GM23338 (cell line): ENCODE data around the gene SLC16A12. TPM values are rescaled to one million over a fixed set of nuclear protein-coding genes. Genes with fewer than 3 reads are reported as not detected.
"Not testable (repeated sequence)": the region's sequence is repeated elsewhere in the genome, so short reads cannot be mapped to it uniquely, and the experiment has no call there.

ENCODE experiments used
- ATAC-seq: fragments of 200-7000 bp; cut with Tn5 transposase; 3 replicates; pipeline ENCODE4 v1.9.1; 2020
- DNase-seq: peaks from one replicate; pipeline ENCODE4 v3.0.0-alpha.2; 2015; ENCODE audit warnings: low spot score
- H2AFZ ChIP-seq: fragments of 200-600 bp; sonication (generic); 2 replicates; pipeline ENCODE4 v1.8.0; 2016; ENCODE audit warnings: antibody characterized with exemption, mild to moderate bottlenecking, moderate library complexity
- H3F3A ChIP-seq: fragments of 200-600 bp; sonication (generic); replicated peaks from 2 replicates; pipeline ENCODE4 v1.8.0; 2017; ENCODE audit warnings: antibody characterized with exemption, mixed run types, low read depth
- H3K27ac ChIP-seq: fragments of 200-600 bp; sonication (generic); 2 replicates; pipeline ENCODE4 v1.6.1; 2016; ENCODE audit warnings: low read depth
- H3K27me3 ChIP-seq: fragments of 200-600 bp; sonication (generic); 2 replicates; pipeline ENCODE4 v1.8.0; 2016; ENCODE audit warnings: mild to moderate bottlenecking, mixed run types, moderate library complexity; ENCODE audit not compliant: insufficient read depth
- H3K36me3 ChIP-seq: fragments of 200-600 bp; sonication (generic); 2 replicates; pipeline ENCODE4 v1.8.0; 2016; ENCODE audit warnings: mild to moderate bottlenecking; ENCODE audit not compliant: insufficient read depth
- H3K4me1 ChIP-seq: fragments of 200-600 bp; sonication (generic); 2 replicates; pipeline ENCODE4 v1.8.0; 2016; ENCODE audit warnings: mild to moderate bottlenecking, moderate library complexity; ENCODE audit not compliant: insufficient read depth
- H3K4me2 ChIP-seq: fragments of 200-600 bp; sonication (generic); 2 replicates; pipeline ENCODE4 v1.7.1; 2017; ENCODE audit warnings: mixed run types
- H3K4me3 ChIP-seq: fragments of 200-600 bp; sonication (generic); 2 replicates; pipeline ENCODE4 v1.6.1; 2016; ENCODE audit warnings: mixed run types
- H3K79me2 ChIP-seq: fragments of 200-600 bp; sonication (generic); replicated peaks from 2 replicates; pipeline ENCODE4 v1.8.0; 2017; ENCODE audit warnings: mild to moderate bottlenecking; ENCODE audit not compliant: insufficient read depth
- H3K9me2 ChIP-seq: fragments of 200-600 bp; sonication (generic); 2 replicates; pipeline ENCODE4 v1.8.0; 2017; ENCODE audit not compliant: insufficient read depth
- H4K20me1 ChIP-seq: fragments of 200-600 bp; sonication (generic); replicated peaks from 2 replicates; pipeline ENCODE4 v1.8.0; 2017; ENCODE audit warnings: mild to moderate bottlenecking; ENCODE audit not compliant: insufficient read depth
- H3K27ac Mint-ChIP-seq: 2 replicates; pipeline ENCODE4 v1.8.0; 2020; ENCODE audit warnings: inconsistent platforms, mild to moderate bottlenecking, moderate library complexity, mixed read lengths
- H3K27me3 Mint-ChIP-seq: 3 replicates; pipeline ENCODE4 v1.8.0; 2022; ENCODE audit warnings: low read depth, mild to moderate bottlenecking, moderate library complexity, mixed read lengths, inconsistent platforms; ENCODE audit not compliant: insufficient read depth, poor library complexity
- H3K36me3 Mint-ChIP-seq: 3 replicates; pipeline ENCODE4 v1.8.0; 2021; ENCODE audit warnings: low read depth, mild to moderate bottlenecking, inconsistent platforms, moderate library complexity, mixed read lengths
- H3K4me1 Mint-ChIP-seq: 3 replicates; pipeline ENCODE4 v1.8.0; 2020; ENCODE audit warnings: mild to moderate bottlenecking, inconsistent platforms, mixed read lengths
- H3K4me3 Mint-ChIP-seq: 3 replicates; pipeline ENCODE4 v1.8.0; 2021; ENCODE audit warnings: moderate library complexity, mild to moderate bottlenecking, inconsistent platforms, mixed read lengths
- H3K9me3 Mint-ChIP-seq: 3 replicates; pipeline ENCODE4 v1.8.0; 2020; ENCODE audit warnings: moderate library complexity, mild to moderate bottlenecking, inconsistent platforms, mixed read lengths
- EZH2 ChIP-seq: fragments of 200-600 bp; sonication (generic); IDR thresholded peaks from one replicate; pipeline ENCODE4 v1.8.0; 2017; ENCODE audit warnings: antibody characterized with exemption, mild to moderate bottlenecking, low read depth; ENCODE audit not compliant: unreplicated experiment
- EZH2phosphoT487 ChIP-seq: fragments of 200-600 bp; sonication (generic); IDR thresholded peaks from one replicate; pipeline ENCODE4 v1.8.1; 2018; ENCODE audit warnings: antibody characterized with exemption; ENCODE audit not compliant: unreplicated experiment
- JUNB ChIP-seq: IDR thresholded peaks from one replicate; pipeline ENCODE4 v1.6.1; 2016; ENCODE audit warnings: antibody characterized with exemption; ENCODE audit not compliant: unreplicated experiment
- NANOG ChIP-seq: IDR thresholded peaks from 2 replicates; pipeline ENCODE4 v1.6.1; 2016; ENCODE audit warnings: antibody characterized with exemption, borderline replicate concordance
- POLR2AphosphoS5 ChIP-seq: IDR thresholded peaks from 2 replicates; pipeline ENCODE4 v1.6.1; 2016; ENCODE audit warnings: antibody characterized with exemption, low read depth
- REST ChIP-seq: IDR thresholded peaks from one replicate; pipeline ENCODE4 v1.6.1; 2018; ENCODE audit warnings: antibody characterized with exemption; ENCODE audit not compliant: unreplicated experiment
- ZNF114 ChIP-seq: fragments of 250-450 bp; sonication (Bioruptor Pico); IDR thresholded peaks from 2 replicates; pipeline ENCODE4 v1.5.0; 2020; ENCODE audit warnings: mild to moderate bottlenecking, moderate library complexity
- ZNF331 ChIP-seq: fragments of 250-450 bp; sonication (Bioruptor Pico); IDR thresholded peaks from 2 replicates; pipeline ENCODE4 v1.5.0; 2020; ENCODE audit warnings: low read depth, mild to moderate bottlenecking, moderate library complexity
- polyA plus RNA-seq: library from polyadenylated mRNA; unstranded; fragments of >200 nt; fragmentation: Nextera tagmentation; extraction: Ambion mirVana; gene quantifications from 2 replicates; pipeline ENCODE4 v1.2.1, GENCODE V29; 2016
- total RNA-seq: library from RNA; depleted of rRNA; stranded (reverse); fragments of >200 nt; shearing (Covaris generic); gene quantifications from 2 replicates; pipeline ENCODE4 v1.2.3, GENCODE V29; 2014

Gene SLC16A12
- total and polyA plus RNA-seq, 2 experiments from 2014 or later = 0.84 to 2.0 TPM

GRCh38 chr10:89547853-89548513 lies 12.6 kb upstream of the SLC16A12 start:
- H3K27me3 ChIP-seq = no peaks in the 10 kb centered on the region
- H3K9me3 Mint-ChIP-seq = peaks cover 10% of the 10 kb centered on the region; the same call in 2 of the 3 replicates
- H4K20me1 ChIP-seq = no peaks in the 10 kb centered on the region
- H2AFZ ChIP-seq = peak overlapping the region; percentile 14; the same call in 1 of the 2 replicates
- H3F3A ChIP-seq = no peaks in the 10 kb centered on the region
- H3K9me2 ChIP-seq = 0 out of 2 replicates have a peak, but pooled peaks cover 3% of the 10 kb centered on the region
- peaks cover 6% of the 10 kb centered on the region for H3K27me3 Mint-ChIP-seq
- no peak for ATAC-seq
- no peak for TF ChIP-seq REST
- no peak for TF ChIP-seq EZH2
- TF ChIP-seq JUNB = no peak
- no peak for TF ChIP-seq ZNF114 (CRISPR knock-in tag)
- TF ChIP-seq EZH2phosphoT487 = no peak
- no peak for TF ChIP-seq NANOG
- no peak for TF ChIP-seq ZNF331 (CRISPR knock-in tag)
- no peak for TF ChIP-seq POLR2AphosphoS5
- no peak for DNase-seq
- H3K27ac ChIP-seq = no peak overlapping the region
- H3K36me3 Mint-ChIP-seq = no peaks in the 10 kb centered on the region
- H3K4me3 Mint-ChIP-seq = no peak overlapping the region
- H3K4me1 Mint-ChIP-seq = no peaks in the 10 kb centered on the region
- no peak overlapping the region for H3K27ac Mint-ChIP-seq
- no peaks in the 10 kb centered on the region for H3K79me2 ChIP-seq
- H3K4me2 ChIP-seq = no peak overlapping the region
- no peaks in the 10 kb centered on the region; the same call in 1 of the 2 replicates for H3K36me3 ChIP-seq
- no peaks in the 10 kb centered on the region for H3K4me1 ChIP-seq
- no peak overlapping the region for H3K4me3 ChIP-seq

GRCh38 chr10:89546651-89547050 lies 11.3 kb upstream of the SLC16A12 start:
- H3K9me2 ChIP-seq, H3K4me2 ChIP-seq, H3K4me3 ChIP-seq, ATAC-seq, H3K79me2 ChIP-seq, H3K4me1 Mint-ChIP-seq, H3K27me3 ChIP-seq, H3K36me3 Mint-ChIP-seq, H3K36me3 ChIP-seq, H3K27ac Mint-ChIP-seq, H3K9me3 Mint-ChIP-seq, H4K20me1 ChIP-seq, DNase-seq, H3F3A ChIP-seq, H3K4me3 Mint-ChIP-seq, H2AFZ ChIP-seq, H3K4me1 ChIP-seq, H3K27ac ChIP-seq, H3K27me3 Mint-ChIP-seq: not testable (repeated sequence)
